Cortex of kidney (tissue), 1 donor: ENCODE data around the gene IGFBP5.

Experiments used
- DNase-seq: peaks from one replicate; lab custom pipeline; 2025; lab: John Stamatoyannopoulos, UW

IGFBP5 gene

DNA sequence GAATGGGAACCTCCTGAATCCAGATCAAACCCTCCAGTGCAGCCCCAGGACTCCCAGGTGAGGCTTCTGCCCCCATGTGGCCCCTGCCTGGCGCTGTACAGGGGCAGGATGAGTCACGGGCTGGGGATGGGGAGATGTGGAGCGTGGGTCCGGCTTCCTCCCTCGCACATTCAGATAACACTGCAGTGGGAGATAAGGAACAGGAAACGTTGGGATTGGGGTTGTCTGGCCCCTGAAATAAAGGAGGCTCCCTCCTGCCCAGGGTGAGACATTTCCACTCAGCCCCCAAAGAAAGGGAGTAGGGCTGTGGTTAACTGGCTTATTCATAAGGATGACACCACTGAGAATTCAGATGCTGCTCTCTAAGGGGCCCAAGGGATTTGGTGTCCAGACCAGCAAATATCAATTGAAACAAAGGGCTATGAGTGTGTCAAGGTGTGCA is 30.7 kb downstream of the IGFBP5 start:
- DNase-seq, result no peak

- no peak for DNase-seq
Measured at GRCh38 chr2:216663846-216664245, 31.5 kb downstream of the IGFBP5 start.

- no peak for DNase-seq
Measured at GRCh38 chr2:216663106-216663505, 32.2 kb downstream of the IGFBP5 start.

- no peak for DNase-seq
Measured at GRCh38 chr2:216661639-216662375, 33.5 kb downstream of the IGFBP5 start.

DNA sequence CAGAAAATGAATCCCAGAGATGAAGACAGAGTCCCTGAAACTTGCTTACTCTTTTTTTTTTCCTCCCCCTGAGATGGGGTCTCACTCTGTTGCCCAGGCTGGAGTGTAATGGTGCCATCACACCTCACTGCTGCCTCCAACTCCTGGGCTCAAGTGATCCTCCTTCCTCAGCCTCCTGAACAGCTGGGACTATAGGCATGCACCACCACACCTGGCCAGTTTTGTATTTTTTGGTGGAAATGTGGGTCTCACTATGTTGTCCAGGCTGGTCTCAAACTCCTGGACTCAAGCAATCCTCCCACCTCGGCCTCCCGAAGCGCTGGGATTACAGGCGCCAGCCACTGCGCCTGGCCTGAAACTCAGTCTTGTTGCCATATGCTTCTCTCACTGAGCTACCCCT is 34.3 kb downstream of the IGFBP5 start:
- no peak for DNase-seq

GRCh38 chr2:216660496-216660895 is 34.9 kb downstream of the IGFBP5 start:
- DNase-seq, result no peak

DNA sequence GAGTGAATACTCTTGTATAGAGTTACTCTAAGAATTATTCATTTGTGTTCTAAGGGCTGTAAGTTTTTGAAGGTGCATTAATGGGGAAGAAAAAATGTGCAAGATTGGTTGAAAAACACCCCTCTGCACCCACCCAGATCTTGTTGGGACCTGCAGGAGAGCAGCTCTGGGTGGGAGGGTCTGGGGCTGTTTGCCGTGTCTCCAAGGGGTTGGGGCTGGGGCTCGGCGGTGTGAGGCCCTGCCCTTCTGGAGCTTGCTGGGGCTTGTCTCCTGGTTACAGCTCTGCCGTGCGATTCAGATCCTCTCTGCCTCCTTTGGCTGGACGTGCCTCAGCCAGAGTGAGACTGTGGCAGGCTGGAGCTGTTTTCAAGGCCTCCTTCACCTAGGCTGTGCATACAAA is 36.1 kb downstream of the IGFBP5 start:
- no peak for DNase-seq

GRCh38 chr2:216658757-216659156 is 36.6 kb downstream of the IGFBP5 start:
- no peak for DNase-seq

GRCh38 chr2:216657980-216658379 is 37.4 kb downstream of the IGFBP5 start:
- DNase-seq, result no peak

DNA sequence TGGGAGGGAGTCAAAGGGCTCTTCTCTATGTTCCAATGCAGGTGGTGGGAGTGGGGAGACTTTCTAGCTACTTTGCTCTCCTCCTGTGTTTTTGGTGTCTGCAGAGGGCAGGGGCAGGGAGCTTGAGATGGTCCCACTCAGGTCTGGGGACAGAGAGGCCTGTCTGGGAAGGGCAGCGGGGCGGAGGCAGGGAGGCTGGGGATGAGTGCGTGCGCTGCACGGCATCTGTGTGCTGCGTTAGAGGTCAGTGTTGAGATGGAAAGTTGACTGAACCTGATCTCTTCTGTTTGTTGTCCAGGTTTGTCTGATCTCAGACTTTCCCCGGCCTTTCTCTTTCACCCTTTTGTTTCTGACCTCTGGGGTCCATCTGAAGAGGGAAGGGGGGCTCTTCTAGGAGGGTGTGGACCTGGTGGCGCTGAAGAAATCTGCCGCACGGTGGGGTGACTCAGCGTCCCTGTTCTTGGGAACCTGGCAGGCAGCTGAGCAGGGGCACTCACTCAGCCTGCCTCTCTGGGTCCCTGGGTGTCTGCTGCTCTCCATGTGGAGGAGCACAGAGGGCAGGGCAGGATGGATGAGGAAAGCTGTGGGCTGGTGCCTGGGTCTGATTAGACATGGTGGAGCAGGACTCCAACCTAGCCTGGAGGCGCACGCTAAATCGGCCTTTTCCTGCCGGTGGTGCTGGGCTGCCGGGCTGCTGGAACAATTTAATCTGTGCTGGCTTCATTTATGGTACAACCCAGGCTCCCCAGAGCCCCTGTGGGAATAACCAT is 38.1 kb downstream of the IGFBP5 start:
- no peak for DNase-seq

- DNase-seq, result no peak
Measured at GRCh38 chr2:216654528-216655052, 40.8 kb downstream of the IGFBP5 start.

- no peak for DNase-seq
Measured at GRCh38 chr2:216653931-216654365, 41.4 kb downstream of the IGFBP5 start.

DNA sequence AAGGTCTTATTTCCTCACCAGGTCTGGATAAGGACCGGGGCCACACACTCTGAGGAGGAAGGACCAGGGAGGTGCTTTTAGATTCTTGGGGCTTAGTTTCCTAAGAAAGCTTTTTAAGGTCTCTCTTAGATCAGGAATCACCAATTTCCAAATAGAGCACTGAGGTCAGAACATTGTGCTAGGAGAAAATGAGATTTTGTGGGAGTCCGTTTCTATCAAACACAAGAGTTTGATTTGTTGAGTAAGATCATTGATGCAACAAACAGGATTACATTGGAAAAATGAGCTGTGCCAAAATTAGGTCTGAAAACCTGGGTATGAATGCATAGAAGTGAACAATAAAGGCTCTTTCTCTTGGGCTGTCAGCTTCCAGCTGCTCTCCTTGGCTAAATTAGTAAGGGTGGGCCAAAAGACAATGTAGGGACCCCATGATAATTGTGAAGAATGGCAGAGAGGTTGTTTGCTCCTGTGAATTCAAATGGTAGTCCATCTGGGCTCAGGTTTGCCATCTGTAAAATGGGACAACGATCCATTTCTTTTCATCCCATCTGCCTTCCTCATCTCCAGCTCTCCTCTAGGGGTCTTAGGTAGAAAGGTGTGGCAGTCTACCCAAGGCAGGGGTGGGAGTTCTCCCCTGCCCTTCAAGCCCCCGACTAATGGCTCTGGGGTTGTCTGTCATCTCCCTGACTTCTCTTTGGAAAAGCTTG is 42.1 kb downstream of the IGFBP5 start:
- DNase-seq, result no peak

- no peak for DNase-seq
Measured at GRCh38 chr2:216652566-216652965, 42.8 kb downstream of the IGFBP5 start.

DNA sequence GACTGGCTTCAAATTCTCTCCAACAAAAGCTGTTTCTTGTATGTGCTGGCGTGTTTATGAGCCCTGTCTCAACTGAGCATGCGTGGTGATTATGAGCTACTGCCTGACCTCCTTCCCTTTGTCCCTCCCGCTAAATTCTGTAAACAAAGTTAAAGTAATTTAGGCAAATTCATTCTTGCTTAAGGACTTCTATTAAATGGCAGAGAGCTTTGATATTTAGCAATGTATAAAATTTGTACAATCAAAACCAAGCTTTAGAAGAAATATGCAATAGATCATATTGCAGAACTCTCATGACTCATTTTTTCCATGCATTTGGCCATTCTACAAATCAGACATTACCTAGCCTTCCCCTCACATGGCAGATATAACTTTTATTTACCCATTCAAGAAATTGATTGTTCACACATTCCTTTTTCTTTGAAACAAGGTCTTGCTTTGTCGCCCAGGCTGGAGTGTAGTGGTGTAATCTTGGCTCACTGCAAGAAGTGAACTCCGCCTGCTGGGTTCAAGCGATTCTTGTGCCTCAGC is 43.9 kb downstream of the IGFBP5 start:
- DNase-seq, result no peak

DNA sequence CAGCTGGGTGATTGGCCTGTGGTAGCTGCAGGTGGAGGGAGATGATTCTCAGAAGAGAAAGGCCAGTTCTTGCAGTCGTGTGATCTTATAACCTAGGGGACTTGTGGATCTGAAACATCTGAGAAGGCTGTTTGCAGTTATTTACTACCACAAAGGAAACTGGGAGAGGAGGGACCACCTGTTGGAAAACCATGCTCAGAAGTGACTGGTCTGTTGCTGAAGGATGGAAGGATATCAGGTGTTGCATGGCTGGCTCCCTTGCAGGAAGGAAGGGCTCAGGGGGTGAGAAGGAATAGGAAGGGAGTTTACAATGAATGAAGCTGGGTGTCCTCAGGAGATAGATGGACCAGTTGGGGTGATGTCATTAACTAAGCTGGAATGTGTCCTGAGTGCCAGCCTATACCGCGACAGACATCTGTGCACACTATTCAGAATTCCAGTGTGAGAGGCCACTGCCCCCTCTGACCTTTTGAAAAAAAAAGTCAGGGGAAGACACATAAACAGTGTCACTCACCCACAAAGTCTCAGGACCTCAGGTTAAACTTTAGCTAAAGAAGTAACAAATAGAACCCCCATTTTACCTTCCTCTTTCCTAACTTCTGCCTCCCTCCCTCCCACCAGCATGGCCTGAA is 44.6 kb downstream of the IGFBP5 start:
- DNase-seq, result no peak

DNA sequence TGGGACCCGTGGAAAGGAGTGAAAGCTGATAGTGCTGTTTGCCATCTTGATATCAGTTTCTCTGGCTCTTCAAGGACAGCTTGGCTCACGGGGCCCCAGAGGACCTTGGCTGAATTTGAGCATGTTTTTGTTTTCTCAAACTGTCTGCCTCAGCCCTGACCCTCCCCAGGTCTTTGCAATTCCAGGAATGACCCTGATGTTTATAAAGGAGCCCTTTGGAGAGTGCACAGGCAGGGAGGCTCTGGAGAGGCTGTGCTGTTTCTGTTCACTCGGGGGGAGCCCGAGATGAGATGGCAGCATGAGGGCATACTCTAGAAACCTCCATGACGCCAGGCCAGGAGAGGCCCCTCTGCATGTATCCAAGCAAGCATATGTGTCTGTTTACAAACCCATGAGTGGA is 45.8 kb downstream of the IGFBP5 start:
- DNase-seq, result no peak

GRCh38 chr2:216648105-216648504 is 47.2 kb downstream of the IGFBP5 start:
- DNase-seq, result no peak

GRCh38 chr2:216646116-216646515 is 49.2 kb downstream of the IGFBP5 start:
- no peak for DNase-seq

- DNase-seq, result no peak
Measured at GRCh38 chr2:216645636-216645950, 49.8 kb downstream of the IGFBP5 start.

DNA sequence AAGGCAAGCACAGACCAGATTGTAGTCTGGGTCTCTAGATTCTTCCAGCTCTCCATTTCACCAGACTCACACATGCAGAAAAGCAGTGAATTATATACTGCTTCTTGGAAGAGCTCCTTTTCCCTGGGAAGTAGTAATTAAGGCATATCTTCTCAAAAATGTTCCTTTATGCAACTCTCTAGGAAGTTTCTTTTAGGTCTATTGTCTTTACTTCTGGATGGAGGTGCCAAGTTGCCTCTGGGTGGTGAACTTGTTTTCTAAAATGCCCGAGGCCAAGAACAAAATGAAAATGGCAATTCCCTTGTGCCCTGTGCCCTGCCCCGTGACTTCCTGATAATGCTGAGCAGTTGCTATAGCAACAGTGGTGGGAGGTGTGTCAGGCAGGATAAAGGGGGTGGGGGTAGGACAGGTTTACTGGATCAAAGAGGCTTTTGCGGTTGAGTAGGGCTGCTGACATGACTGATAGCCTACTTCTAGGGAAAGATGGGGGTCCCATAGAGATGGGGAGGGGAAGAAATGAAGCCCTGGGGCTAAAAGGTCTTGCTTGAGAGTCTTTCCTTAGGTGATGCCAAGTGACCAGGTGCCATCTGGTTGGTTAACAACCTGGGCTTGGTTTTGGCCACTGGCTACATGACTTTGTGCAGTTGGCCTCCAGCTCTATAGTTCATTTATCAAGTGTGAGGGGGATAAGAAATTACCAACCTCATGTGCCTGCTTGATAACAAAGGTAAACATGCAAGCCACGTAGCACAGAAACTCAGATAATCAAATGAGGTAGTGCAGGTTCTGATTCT is 50.3 kb downstream of the IGFBP5 start:
- DNase-seq, result no peak
